Measurements from ENCODE around the gene LTBP2.

The LTBP2 gene

DNA sequence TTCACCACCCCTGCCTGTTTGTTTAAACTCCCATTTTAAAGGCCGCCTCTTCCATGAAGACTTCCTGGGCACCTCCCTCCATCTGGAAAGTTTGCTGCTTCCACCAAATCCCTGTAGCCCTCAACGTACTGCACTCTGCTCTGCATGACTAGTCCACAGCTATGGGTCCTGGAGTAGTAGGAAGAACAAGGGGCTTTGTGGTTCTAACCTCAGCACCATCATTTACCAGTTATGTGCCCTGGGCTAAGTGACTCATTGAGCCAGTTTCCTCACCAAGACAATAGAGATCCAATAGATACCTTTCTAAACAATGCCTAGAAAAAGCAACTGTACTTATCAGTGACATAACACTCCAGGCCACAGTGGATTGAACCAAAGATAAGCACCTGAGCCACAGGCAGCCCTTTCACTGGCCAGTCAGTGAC lies 8.5 kb upstream of the LTBP2 start:
- DNase-seq = no peak
- TF ChIP-seq, protein P1, sequence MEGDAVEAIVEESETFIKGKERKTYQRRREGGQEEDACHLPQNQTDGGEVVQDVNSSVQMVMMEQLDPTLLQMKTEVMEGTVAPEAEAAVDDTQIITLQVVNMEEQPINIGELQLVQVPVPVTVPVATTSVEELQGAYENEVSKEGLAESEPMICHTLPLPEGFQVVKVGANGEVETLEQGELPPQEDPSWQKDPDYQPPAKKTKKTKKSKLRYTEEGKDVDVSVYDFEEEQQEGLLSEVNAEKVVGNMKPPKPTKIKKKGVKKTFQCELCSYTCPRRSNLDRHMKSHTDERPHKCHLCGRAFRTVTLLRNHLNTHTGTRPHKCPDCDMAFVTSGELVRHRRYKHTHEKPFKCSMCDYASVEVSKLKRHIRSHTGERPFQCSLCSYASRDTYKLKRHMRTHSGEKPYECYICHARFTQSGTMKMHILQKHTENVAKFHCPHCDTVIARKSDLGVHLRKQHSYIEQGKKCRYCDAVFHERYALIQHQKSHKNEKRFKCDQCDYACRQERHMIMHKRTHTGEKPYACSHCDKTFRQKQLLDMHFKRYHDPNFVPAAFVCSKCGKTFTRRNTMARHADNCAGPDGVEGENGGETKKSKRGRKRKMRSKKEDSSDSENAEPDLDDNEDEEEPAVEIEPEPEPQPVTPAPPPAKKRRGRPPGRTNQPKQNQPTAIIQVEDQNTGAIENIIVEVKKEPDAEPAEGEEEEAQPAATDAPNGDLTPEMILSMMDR (IDR thresholded peaks at IDR 0.05; ENCODE audit: low read depth, low read length) = no peak
- H3K9me3 ChIP-seq (ENCODE audit: severe bottlenecking) = no peaks in the 10 kb centered on the region
- H3K36me3 ChIP-seq = no peaks in the 10 kb centered on the region
- no peaks in the 10 kb centered on the region for H3K27me3 ChIP-seq (ENCODE audit: insufficient read depth, low read depth, severe bottlenecking)
- H3K4me3 ChIP-seq (ENCODE audit: low read depth, low read length) = no peak overlapping the region
- H3K27ac ChIP-seq = no peak overlapping the region

DNA sequence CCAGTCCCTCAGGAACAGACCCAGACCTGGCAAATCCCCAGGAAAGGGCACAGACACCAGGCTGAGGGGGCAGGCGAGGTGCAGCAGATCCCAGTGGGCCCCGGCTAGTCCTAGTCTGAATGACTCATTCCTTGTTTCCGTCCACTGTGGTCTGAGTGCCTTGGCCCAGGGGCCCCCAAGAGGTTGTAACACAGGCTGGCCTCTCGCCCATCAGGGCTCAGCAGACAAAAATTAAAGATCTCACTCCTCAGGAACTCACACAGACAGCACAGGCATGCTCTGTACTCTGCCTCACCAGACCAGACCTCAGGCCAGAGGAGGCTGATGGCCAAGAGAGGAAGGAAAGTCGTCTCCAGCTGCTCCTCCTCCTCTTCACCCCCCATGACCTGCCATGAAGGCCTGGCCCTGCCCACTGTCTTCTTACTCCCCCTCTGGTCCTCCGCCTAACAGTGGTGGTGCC lies 7.7 kb upstream of the LTBP2 start:
- no peaks in the 10 kb centered on the region for H3K36me3 ChIP-seq
- no peak overlapping the region for H3K27ac ChIP-seq
- H3K27me3 ChIP-seq (ENCODE audit: insufficient read depth, low read depth, severe bottlenecking) = no peaks in the 10 kb centered on the region
- H3K4me3 ChIP-seq (ENCODE audit: low read depth, low read length) = no peak overlapping the region
- no peaks in the 10 kb centered on the region for H3K9me3 ChIP-seq (ENCODE audit: severe bottlenecking)
- no peak for DNase-seq
- TF ChIP-seq, protein P1 (IDR thresholded peaks at IDR 0.05; ENCODE audit: low read depth, low read length) = no peak

DNA sequence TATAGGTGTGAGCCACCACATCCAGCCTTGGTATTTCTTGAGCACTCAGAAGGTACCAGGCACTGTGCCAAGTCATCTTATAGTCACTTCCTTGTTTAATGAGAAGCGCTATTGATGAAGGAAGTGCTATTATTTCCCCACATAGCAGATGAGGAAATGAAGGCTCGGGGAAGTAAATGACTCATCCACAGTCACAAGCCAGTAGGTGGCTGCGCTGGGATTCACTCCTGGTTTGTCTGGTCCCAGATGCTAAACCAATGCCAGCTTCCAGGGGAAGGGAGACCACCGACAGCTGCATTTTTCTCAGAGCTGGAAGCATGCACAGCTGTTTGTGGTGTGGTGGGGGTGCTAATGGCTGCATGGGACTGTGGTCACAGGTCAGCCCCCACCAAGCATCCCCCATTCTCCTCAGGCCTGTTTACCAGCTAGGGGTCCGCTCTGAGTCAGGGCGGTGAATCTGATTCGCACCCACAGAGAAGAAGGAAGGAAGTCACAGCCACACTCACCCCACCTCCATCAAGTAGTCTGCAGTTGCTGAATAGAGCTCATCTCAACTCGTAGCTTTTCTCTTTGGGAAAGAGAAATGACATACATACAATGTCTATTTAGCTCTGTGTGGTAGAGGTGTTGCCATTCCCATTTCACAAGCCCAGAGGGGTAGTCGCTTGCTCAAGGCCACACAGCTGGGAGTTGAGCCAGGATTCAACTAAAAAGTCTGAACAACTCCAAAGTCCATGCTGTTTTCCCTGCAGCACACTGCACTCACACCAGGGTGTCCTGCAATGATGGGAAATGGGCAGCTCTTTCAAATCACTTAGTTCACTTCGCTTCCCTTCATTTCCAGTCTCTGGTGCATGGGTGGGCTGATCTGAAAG lies 6.3 kb upstream of the LTBP2 start:
- Histone ChIP-seq H3K27ac (no peak overlapping the region), H3K4me3 (ENCODE audit: low read depth, low read length) (no peak overlapping the region), H3K36me3 (no peaks in the 10 kb centered on the region), H3K9me3 (ENCODE audit: severe bottlenecking) (no peaks in the 10 kb centered on the region), H3K27me3 (ENCODE audit: insufficient read depth, low read depth, severe bottlenecking) (no peaks in the 10 kb centered on the region)
- TF ChIP-seq, protein P1 (IDR thresholded peaks at IDR 0.05; ENCODE audit: low read depth, low read length) = no peak
- DNase-seq = no peak

DNA sequence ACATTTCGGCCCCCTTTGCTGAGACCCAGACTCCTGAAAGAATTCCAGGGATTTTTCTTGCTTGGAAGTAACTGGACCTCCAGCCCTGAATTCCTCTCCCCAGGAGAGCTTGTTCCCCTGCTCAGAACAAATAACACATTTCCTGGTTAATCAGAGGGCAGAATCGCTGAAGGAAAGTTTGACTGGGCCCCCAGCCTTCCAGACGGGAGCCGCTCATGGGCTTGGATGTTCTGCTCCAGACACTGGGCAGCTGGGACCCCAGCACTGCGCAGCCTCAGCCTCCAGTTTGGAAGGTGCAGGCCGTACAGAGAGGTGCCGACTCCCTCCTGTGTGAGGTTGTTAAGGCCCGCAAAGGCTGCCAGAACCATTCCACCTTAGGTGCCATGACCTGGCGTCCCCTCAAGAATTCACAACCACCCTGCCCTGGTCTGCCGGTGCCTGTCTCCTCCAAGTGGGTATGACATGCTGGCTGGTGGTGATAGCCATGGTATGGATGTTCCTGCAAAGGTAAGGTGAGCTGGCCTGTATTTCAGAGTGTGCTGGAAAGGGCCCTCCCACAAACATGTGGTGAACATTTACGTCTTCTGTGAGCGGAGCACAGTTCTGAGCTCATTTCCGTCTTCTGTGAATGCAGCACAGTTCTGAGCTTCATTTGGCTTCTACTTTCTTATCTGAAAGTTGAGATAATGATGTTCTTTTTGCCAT lies 5.1 kb upstream of the LTBP2 start:
- DNase-seq = no peak
- Histone ChIP-seq H3K36me3 (no peaks in the 10 kb centered on the region), H3K27me3 (ENCODE audit: insufficient read depth, low read depth, severe bottlenecking) (no peaks in the 10 kb centered on the region), H3K4me3 (ENCODE audit: low read depth, low read length) (no peak overlapping the region), H3K9me3 (ENCODE audit: severe bottlenecking) (no peaks in the 10 kb centered on the region), H3K27ac (peak overlapping the region; percentile 28; the same call in 1 of the 2 replicates)
- TF ChIP-seq, protein P1 (IDR thresholded peaks at IDR 0.05; ENCODE audit: low read depth, low read length) = no peak

DNA sequence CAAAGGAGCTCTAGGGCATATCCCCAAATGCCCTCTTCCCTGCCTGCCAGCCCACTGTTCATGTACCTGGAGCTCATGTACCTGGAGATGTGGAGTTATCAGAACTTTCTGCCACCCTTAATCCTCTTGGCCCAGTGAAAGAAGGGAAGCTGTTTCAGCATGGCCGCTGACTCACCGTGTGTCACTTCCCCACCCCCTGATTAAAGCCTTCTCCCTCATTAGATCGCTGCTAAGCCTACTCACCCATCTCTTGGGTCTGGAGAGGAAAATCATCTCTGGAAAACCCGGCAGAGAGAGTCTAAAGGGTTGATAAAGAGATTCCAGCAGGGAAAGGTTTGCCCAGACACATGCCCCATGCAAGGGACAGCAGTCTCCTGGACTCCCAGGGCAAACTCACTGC lies 4.5 kb upstream of the LTBP2 start:
- no peaks in the 10 kb centered on the region for H3K36me3 ChIP-seq
- TF ChIP-seq, protein P1 (IDR thresholded peaks at IDR 0.05; ENCODE audit: low read depth, low read length) = no peak
- no peaks in the 10 kb centered on the region for H3K27me3 ChIP-seq (ENCODE audit: insufficient read depth, low read depth, severe bottlenecking)
- no peak overlapping the region for H3K4me3 ChIP-seq (ENCODE audit: low read depth, low read length)
- no peaks in the 10 kb centered on the region for H3K9me3 ChIP-seq (ENCODE audit: severe bottlenecking)
- DNase-seq = peak; percentile 58
- peak overlapping the region; percentile 28 for H3K27ac ChIP-seq

Measured in WERI-Rb-1 (cell line).